Left lung (tissue), 10 donors: ENCODE results near the gene IL1R2. TPM values are rescaled to one million over a fixed set of nuclear protein-coding genes. Genes with fewer than 3 reads are reported as not detected.
A peak's percentile ranks its signal among the peaks of the same experiment; 100 is the strongest.

Experiments used
- ATAC-seq: fragments of 200-7000 bp; cut with Tn5 transposase; one replicate; pipeline ENCODE4 v1.9.1; 2020; ENCODE audit warnings: moderate library complexity
- DNase-seq, 4 donors: peaks; one replicate each; pipeline ENCODE4 v3.0.0-alpha.2; 2013 to 2020
- H3K27ac ChIP-seq, 2 donors: fragments of 200-600 bp; sonication (generic) in 1 of 2; one replicate each; pipeline versions ENCODE4 v1.5.0 to v1.8.0; 2020 to 2021
- H3K27me3 ChIP-seq, 2 donors: fragments of 200-600 bp; sonication (generic) in 1 of 2; one replicate each; pipeline versions ENCODE4 v1.5.0 to v1.8.0; 2020 to 2021
- H3K36me3 ChIP-seq, 2 donors: fragments of 200-600 bp; sonication (generic) in 1 of 2; one replicate each; pipeline versions ENCODE4 v1.5.0 to v1.8.0; 2020 to 2021
- H3K4me1 ChIP-seq, 2 donors: fragments of 200-600 bp; one replicate each; pipeline ENCODE4 v1.8.0; 2021
- H3K4me3 ChIP-seq, 2 donors: fragments of 200-600 bp; sonication (generic) in 1 of 2; one replicate each; pipeline versions ENCODE4 v1.5.0 to v1.8.0; 2020 to 2021; ENCODE audit warnings: mild to moderate bottlenecking in 1 of 2
- H3K9me3 ChIP-seq, 2 donors: fragments of 200-600 bp; sonication (generic) in 1 of 2; one replicate each; pipeline versions ENCODE4 v1.5.0 to v1.8.0; 2020 to 2021
- intact Hi-C, 2 donors: fragments of 100-400 bp; cut with DNase I; formaldehyde crosslinking; loops; one replicate each; pipeline versions ENCODE4 v1.11.2 to v1.14.2; 2022
- polyA plus RNA-seq, 6 donors: library from polyadenylated mRNA; unstranded; fragments of 120-200 nt; gene quantifications; one replicate each; pipeline ENCODE4 v1.2.1, GENCODE V29; 2013; ENCODE audit not compliant: insufficient read length in 6 of 6
- total RNA-seq, 2 donors: library from RNA; stranded (reverse); fragmentation: NEBNext Ultra II Directional; extraction: Animal tissue kit (Norgen Biotek cat#: 25700); gene quantifications; one replicate each; pipeline ENCODE4 v1.2.1, GENCODE V29; 2021
- TF ChIP-seq, protein P1 (sequence below), 2 donors: fragments of 200-600 bp; sonication (generic) in 1 of 2; IDR thresholded peaks; one replicate each; pipeline versions ENCODE4 v1.5.0 to v1.8.0; 2021; ENCODE audit warnings: antibody characterized with exemption in 2 of 2
- donor health status: DM: no; HTN: yes; CAD: no.
- donor health status: DM: no; HTN: no; CAD: no.

IL1R2 gene
- total and polyA plus RNA-seq, 8 donors = 0.52 to 195 (median 0.80) TPM

DNA sequence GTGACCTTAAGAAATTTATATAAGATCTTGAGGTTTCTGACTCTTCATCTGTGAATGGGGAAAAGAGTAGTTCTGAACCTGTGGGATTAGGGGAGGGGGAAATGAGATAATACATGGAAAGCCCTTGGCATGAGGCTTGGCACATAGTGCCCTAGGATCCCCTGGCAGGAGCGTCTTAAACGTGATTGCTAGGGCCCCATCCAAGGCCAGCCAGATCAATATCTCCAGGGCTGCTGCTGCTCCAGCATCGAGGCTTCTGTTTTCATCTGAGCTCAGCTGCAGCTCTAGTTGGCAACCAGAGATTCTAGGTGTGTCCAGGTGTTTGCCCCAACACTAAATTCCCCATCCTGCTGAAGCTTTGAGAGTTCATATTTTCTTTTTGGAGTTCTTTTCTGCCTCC, 71.0 kb downstream of the IL1R2 start:
- TF ChIP-seq, protein P1, sequence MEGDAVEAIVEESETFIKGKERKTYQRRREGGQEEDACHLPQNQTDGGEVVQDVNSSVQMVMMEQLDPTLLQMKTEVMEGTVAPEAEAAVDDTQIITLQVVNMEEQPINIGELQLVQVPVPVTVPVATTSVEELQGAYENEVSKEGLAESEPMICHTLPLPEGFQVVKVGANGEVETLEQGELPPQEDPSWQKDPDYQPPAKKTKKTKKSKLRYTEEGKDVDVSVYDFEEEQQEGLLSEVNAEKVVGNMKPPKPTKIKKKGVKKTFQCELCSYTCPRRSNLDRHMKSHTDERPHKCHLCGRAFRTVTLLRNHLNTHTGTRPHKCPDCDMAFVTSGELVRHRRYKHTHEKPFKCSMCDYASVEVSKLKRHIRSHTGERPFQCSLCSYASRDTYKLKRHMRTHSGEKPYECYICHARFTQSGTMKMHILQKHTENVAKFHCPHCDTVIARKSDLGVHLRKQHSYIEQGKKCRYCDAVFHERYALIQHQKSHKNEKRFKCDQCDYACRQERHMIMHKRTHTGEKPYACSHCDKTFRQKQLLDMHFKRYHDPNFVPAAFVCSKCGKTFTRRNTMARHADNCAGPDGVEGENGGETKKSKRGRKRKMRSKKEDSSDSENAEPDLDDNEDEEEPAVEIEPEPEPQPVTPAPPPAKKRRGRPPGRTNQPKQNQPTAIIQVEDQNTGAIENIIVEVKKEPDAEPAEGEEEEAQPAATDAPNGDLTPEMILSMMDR (IDR thresholded peaks at IDR 0.05) = no peak
- ATAC-seq (no peak), DNase-seq (no peak)
- Histone ChIP-seq H3K9me3 (no peaks in the 10 kb centered on the region), H3K36me3 (peaks cover 0 to 27% of the 10 kb centered on the region in 2 donors), H3K27me3 (no peaks in the 10 kb centered on the region), H3K4me1 (peaks cover 30 to 64% of the 10 kb centered on the region in 2 donors), H3K27ac (peak overlapping the region; percentile 81 to 90), H3K4me3 (no peak overlapping the region)
- intact Hi-C loops = no loop called here

DNA sequence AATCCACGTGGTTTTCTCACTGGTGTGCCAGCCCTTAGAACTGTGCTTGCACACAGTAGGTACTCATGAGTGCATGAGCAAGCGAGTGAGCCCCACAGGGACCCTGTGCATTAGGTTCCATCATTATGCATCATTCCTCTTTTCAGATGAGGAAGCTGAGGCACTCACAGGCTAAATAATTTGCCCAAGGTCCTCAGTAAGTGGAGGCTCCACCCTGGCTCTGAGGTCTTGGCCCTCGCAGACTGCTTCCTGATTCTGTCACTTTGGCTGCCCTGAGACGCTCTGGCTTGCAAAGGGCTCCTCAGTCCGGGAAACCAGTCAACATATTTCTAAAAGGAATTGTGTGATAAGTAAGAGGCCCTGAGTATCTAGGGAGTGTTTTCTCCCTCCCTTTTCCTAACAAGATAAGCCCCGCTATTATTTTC, 71.7 kb downstream of the IL1R2 start:
- Histone ChIP-seq H3K4me3 (no peak overlapping the region), H3K4me1 (peaks cover 26 to 57% of the 10 kb centered on the region in 2 donors), H3K36me3 (peaks cover 0 to 20% of the 10 kb centered on the region in 2 donors), H3K27me3 (no peaks in the 10 kb centered on the region), H3K27ac (peak overlapping the region; percentile 81 to 90), H3K9me3 (no peaks in the 10 kb centered on the region)
- ATAC-seq (peak; percentile 87), DNase-seq (peak in 2 of 4 donors; percentile 73 to 86)
- TF ChIP-seq, protein P1 (IDR thresholded peaks at IDR 0.05) = no peak
- intact Hi-C loops = no loop called here

DNA sequence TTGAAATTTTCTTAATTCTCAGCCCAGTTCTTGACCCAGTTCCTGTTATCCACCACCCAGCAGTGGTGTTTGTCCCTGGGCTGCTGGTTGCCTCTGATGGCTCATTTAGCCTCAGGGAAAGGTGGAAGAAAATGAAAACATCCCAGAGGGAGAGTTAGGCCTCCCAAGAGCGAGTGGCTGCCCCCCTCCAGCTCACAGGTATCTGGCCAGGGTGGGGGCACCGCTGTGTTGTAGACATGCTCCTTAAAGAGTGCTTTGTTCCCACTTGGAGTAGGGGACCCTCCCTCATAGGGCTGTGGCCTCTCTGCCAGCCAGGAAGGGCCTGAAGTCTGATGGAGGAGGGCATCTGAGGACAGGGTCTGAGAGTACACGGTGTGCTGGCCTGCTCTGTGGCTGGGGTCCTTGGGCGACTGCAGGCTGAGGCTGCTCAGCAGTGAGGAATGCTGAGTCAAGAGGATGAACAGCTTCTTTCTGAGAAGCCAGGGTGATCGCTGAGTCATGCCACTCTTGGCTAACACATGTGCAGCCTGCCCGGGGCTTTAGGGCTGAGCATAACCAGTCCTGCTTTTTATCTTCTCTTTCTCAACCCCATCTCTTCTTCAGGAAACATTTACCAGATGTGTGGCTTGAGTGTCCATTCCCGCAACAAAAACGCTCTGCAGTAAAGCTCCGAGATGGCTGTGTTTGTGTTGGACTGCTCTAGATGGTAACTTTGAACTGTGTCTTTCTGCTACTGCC, 72.3 kb downstream of the IL1R2 start:
- Histone ChIP-seq H3K4me3 (no peak overlapping the region), H3K4me1 (peaks cover 26 to 57% of the 10 kb centered on the region in 2 donors), H3K36me3 (peaks cover 0 to 16% of the 10 kb centered on the region in 2 donors), H3K27ac (peak overlapping the region; percentile 81 to 90), H3K9me3 (no peaks in the 10 kb centered on the region), H3K27me3 (no peaks in the 10 kb centered on the region)
- intact Hi-C loops = no loop called here
- peak; percentile 89 for ATAC-seq
- DNase-seq = peak in 3 of 4 donors; percentile 79 to 92 (median 87)
- TF ChIP-seq, protein P1 (IDR thresholded peaks at IDR 0.05) = no peak

DNA sequence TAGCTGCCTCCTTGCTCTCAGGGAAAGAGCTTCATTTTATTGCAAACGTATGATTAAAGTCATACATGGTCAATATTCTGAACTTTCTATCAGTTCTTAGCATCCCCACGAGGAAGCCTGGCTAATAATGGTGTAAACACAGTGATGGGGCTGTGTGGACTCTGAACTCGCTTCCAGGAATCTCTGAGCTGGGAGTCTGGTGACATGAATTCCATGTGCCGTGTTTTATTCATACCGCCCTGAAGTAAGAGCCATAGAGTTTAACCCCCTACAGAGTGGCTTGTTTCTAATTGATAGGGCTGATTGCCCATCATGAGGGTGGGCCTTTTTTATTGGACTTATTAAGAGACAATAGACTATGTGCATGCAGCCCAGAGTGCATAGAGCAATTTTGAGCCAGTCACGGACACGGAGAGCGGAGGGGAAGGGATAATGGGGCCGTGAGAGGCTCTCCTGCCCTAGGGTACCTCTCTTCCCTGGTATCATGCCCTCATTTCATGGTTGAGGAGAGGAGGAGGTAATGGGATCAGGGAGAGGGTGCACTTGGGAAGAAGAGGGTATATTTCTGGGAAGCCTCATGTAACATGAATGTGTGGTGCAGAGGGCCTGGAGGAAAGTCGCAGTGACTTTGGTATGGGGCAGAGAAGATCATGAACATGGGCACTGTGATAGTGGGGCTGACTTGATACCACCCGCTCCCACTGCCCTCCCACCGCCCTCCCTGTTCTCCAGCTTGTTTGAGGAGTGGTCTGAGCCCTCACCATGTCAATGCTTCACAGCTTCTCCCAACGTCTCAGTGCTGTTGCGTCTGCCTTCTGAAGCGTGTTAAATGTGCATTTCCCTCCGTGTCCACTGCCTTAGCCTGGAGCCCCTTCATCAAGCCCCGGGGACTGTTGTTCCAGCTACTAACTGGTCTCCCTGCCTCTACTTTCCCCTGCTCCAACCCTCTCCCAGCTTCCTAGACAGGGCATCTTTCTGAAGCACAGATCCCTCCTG, 73.2 kb downstream of the IL1R2 start:
- Histone ChIP-seq H3K27me3 (no peaks in the 10 kb centered on the region), H3K9me3 (no peaks in the 10 kb centered on the region), H3K27ac (peak overlapping the region; percentile 81 to 90), H3K4me1 (peaks cover 26 to 64% of the 10 kb centered on the region in 2 donors), H3K36me3 (peaks cover 0 to 12% of the 10 kb centered on the region in 2 donors), H3K4me3 (no peak overlapping the region)
- DNase-seq = no peak
- ATAC-seq = peak; percentile 4
- TF ChIP-seq, protein P1 (IDR thresholded peaks at IDR 0.05) = no peak
- intact Hi-C loops = no loop called here
